Ramos (cell line): Measurements from ENCODE around the gene SLC22A2.

ENCODE experiments used
- in situ Hi-C: fragments of 300-500 bp; cut with MboI; formaldehyde crosslinking; loops from one replicate; pipeline ENCODE4 v1.14.3; 2022; ENCODE audit warnings: low sequenced_read_pairs; ENCODE audit not compliant: unreplicated experiment

Gene SLC22A2

DNA sequence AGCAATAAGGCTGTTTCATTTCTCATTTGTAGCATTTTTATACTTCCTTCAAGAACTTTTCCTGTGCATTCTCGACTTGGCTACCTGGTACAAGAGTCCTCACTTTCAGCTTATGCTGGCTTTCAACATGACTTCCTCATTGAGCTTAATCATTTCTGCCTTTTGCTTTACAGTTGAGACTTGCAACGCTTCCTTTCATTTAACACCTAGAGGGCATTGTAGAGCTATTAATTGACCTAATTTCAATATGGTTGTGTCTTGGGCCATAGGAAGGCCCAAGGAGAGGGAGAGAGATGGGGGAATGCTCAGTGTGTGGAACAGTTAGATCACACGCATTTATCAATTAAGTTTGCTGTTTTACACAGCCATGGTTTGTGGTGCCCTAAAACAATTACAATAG is 37.2 kb downstream of the SLC22A2 start:
- in situ Hi-C loops: no loop called here

DNA sequence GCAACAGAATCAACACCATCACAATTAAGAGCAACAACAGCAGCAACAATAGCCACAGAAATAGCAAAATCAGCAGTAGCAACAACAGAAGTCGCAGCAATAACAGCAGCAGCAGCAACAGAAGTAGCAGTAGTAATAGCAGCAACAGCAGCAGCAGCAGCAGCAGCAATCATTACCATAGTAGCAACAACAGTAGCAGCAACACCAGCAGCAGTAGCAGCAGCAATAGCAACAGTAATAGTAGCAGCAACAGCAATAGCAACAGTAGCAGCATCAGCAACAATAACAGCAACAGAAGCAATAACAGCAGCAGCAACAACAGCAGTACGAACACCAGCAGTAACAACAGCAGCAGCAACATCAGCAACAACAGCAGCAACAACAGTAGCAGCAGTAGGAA is 39.8 kb downstream of the SLC22A2 start:
- in situ Hi-C loops: no loop called here

DNA sequence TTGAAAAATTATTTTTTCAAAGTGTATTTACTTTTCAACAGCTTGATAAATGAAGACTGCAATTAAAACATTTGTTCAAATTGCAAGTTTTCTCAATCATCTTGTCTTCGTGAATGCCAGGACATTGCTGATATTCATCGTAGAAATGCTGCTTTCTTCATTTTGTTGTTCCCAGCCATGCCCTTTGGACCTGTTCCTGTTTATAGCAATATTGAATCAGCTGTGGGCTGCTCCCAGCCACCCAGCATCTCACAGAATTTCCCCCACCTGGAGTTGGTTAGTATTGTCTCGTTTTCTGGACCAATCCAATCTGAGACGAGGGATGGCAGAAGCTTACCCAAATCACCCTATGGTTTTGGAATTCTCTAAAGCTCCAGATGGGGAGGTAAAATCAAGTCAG is 40.8 kb downstream of the SLC22A2 start:
- in situ Hi-C loops: no loop called here

DNA sequence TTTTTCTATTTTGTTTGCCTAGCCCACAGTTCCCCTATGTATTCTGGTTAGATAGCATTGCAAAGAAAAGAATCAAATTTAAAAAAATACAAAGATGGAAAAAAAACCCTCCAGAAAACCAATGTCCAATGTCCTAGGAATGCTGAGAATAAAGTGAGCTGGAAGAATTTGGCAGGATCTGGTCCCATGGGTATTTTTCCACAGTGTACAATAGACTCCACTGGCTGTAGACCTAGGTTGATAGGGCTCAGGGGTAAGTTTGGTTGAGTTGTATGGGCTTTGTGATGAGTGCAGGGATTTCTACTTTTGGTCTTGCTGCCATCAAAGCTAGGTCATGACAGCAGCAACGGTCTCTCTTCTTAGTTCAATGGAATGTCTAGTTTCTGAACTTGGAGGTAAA is 41.5 kb downstream of the SLC22A2 start:
- in situ Hi-C loops: no loop called here

GRCh38 chr6:160215232-160215631 is 43.4 kb downstream of the SLC22A2 start:
- in situ Hi-C loops: no loop called here

- in situ Hi-C loops: no loop called here
These were observed 51.0 kb downstream of the SLC22A2 start for GRCh38 chr6:160207618-160208017.

- in situ Hi-C loops: no loop called here
These were observed 53.9 kb downstream of the SLC22A2 start for GRCh38 chr6:160204710-160205109.

DNA sequence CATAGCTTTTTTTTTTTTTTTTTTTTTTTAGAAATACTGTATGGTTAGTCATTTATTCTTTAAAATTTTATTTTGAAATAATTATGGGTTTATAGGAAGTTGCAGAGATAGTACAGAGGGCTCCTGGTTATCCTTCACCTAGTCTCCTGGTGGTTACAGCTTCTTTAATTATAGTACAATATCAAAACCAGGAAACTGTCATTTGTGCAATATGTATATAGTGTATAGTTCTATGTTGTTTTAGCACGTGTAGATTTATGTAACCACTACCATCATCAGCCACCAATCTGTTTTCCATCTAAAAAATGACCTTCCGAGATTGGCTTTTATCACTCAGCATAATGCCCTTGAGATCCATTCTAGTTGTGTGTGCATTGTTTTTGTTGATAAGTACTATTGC is 54.7 kb downstream of the SLC22A2 start:
- in situ Hi-C loops: no loop called here

DNA sequence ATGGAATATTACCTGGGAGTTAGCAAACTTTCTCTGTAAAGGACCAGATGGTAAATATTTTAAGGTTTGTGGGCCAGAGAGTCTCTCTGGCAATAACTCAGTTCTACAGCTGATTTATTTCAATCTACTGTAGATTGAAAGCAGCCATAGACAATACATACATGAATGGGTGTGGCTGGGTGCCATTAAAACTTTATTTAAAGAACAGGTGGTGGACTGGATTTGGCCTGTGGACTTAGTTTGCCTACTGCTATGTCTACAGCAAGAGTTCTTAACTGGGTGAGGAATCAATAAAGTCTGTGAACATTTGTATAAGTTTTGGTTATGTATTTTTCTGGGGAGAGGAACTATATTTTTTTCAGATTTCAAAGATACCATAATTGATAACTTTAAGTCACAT is 55.1 kb downstream of the SLC22A2 start:
- in situ Hi-C loops: no loop called here

- in situ Hi-C loops: no loop called here
These were observed 55.5 kb downstream of the SLC22A2 start for GRCh38 chr6:160203076-160203475.

- in situ Hi-C loops: no loop called here
These were observed 56.2 kb downstream of the SLC22A2 start for GRCh38 chr6:160202411-160202810.

DNA sequence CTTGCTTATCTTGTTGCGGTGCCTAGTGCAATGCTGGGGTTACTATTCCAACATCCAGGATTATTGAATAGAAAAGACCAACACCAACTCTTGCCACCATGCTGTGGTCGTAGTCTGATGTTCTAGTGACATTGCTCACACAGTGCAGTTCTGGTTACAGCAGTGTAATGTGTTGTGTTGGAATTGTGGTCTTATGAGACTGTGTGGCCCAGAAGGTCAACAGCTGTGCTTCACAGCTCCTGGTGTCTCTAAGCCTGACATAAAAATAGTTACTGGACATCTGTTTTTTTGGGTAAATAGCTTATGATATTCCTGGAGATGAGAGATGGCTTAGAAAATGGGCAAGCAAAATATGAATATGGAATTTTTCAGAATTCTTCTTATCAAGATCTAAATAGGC is 57.6 kb downstream of the SLC22A2 start:
- in situ Hi-C loops: no loop called here

- in situ Hi-C loops: no loop called here
These were observed 59.9 kb downstream of the SLC22A2 start for GRCh38 chr6:160198606-160199211.

GRCh38 chr6:160197662-160198061 is 61.0 kb downstream of the SLC22A2 start:
- in situ Hi-C loops: no loop called here

- in situ Hi-C loops: no loop called here
These were observed 63.8 kb downstream of the SLC22A2 start for GRCh38 chr6:160194808-160195207.

DNA sequence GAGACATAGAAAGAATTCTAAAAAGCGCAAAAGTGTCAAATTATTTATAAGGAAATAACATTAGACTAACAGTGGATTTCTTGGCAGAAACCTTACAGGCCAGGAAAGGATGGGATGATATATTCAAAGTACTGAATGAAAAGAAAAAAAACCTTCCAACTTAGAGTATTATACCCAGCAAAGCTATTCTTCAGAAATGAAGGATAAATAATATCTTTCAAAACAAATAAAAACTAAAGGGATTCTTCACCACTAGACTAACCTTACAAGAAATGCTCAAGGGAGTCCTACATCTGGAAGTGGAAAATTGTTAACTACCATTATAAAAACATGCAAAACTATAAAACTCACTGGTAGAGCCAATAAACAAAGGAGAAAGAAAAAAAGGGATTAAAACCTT is 65.8 kb downstream of the SLC22A2 start:
- in situ Hi-C loops: no loop called here

DNA sequence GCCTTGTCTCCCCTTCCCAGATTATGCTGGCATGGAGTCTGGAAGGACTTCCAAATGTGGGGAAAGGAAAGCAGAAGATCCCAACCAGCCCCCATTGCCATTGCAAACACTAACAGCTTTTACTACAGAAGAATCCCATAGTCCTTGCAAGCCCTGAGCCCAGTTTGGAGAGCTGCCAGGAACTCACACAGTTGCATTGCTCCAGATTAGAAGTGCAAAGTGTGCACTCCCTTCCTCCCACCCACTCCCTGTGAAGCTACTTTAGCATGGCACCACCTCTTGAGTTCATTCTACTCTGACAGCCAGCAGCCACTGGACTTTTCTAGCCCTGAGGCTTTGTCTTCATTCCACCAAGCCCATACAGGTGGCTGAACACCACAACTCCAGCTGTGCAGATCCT is 67.6 kb downstream of the SLC22A2 start:
- in situ Hi-C loops: no loop called here

DNA sequence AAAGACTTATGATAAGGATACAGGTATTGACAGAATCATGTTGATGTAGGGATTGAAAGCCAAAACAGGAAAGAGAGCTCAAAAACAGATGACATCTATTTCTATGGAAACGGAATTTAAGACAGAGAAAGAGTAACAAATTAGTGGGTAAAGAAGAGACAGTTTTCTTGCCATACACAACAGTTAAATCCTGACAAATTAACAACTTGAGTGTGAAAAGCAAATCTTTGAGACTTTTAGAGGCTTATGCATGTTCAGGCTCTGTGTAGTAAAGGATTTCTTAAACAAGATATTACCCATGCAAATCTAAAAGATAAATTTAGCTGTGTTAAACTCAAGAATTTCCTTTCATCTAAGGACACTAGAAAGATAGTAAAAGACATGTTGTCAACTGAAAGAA is 68.5 kb downstream of the SLC22A2 start:
- in situ Hi-C loops: no loop called here

DNA sequence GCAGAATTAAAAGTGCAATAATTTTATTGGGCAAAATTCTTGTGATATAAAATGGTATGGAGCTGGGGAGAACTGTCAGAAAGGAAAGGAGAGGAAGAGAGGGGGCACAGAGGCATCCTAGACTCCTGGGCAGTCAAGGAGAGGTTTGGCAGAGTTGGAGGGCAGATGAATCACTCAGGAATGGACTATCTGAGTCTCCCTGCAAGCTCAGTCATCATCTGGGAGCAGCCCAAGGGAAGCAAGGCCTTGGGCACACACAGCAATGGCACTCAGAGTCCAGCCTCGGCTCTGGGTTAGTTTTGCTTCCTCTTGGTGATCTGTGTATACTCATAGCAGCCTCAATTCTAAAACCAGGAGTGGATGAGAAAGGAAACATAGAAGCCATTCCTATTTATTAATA is 69.8 kb downstream of the SLC22A2 start:
- in situ Hi-C loops: no loop called here

GRCh38 chr6:160180706-160181105 is 77.9 kb downstream of the SLC22A2 start:
- in situ Hi-C loops: no loop called here

DNA sequence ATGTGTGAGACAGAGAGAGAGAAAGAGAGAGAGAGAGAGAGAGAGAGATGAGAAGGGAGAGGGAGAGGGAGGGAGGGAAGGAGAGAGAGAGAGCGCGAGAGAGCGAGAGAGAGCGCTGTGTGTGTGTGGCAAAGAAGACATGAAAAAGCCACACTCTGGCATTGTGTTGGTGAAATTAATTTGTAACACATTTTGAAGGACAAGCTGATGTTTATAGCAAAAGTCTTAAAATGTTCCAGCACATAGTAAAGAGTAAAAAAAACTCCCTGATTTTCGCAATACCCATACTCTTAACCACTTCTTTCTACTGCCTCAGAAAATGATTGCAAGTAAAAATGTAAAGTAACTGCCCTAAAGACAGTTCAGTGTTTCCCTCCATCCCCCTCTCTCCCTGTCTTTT is 80.3 kb downstream of the SLC22A2 start:
- in situ Hi-C loops: no loop called here

DNA sequence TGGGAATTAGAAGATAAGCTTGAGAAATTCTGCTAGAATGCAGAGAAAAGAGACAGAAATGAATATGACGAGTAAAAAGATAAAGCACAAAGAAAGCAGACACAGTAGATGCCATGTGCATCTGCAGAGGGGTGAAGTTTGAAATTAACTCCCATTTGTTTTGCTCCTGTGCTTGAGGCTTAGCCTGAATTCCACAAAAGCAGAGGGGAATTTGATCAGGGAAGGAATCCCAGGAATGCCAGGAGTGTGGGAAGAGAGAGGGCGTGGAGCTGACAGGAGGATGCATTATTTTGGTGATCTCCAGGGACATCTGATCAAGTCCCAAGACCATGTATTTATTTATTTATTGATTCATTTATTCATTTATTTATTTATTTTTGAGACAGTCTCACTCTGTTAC is 81.4 kb downstream of the SLC22A2 start:
- in situ Hi-C loops: no loop called here

- in situ Hi-C loops: no loop called here
These were observed 83.9 kb downstream of the SLC22A2 start for GRCh38 chr6:160174681-160175080.
